ENCODE data around the gene ALPL. TPM values are rescaled to one million over a fixed set of nuclear protein-coding genes. Genes with fewer than 3 reads are reported as not detected.
A peak's percentile ranks its signal among the peaks of the same experiment; 100 is the strongest.
"Not testable (repeated sequence)": the region's sequence is repeated elsewhere in the genome, so short reads cannot be mapped to it uniquely, and the experiment has no call there.

Gene ALPL
- total RNA-seq, 1 donor from 2014 or later, result 4.9 TPM

DNA sequence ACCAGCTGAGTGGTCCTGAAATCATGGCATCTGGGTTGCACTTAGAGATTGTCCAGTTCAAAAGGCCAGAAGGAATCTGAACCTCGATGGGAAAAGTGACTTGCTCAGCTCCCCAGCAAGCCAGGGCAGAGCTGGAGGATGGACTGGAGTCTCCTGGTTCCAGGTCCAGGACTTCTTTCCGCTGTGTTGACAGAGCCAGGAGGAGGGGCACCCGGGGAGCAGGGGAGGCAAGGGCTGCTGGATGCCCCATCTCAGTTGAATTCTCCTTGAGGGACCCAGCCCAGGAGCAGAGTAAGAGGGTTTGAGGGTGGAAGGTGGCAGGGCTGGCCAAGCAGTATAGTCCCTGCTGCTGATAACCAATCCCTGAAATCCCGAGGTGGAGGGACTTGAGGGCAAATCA lies 2.4 kb upstream of the ALPL start:
- DNase-seq (ENCODE audit: low spot score in 2 of 2) (no peak), FAIRE-seq (no peak)

DNA sequence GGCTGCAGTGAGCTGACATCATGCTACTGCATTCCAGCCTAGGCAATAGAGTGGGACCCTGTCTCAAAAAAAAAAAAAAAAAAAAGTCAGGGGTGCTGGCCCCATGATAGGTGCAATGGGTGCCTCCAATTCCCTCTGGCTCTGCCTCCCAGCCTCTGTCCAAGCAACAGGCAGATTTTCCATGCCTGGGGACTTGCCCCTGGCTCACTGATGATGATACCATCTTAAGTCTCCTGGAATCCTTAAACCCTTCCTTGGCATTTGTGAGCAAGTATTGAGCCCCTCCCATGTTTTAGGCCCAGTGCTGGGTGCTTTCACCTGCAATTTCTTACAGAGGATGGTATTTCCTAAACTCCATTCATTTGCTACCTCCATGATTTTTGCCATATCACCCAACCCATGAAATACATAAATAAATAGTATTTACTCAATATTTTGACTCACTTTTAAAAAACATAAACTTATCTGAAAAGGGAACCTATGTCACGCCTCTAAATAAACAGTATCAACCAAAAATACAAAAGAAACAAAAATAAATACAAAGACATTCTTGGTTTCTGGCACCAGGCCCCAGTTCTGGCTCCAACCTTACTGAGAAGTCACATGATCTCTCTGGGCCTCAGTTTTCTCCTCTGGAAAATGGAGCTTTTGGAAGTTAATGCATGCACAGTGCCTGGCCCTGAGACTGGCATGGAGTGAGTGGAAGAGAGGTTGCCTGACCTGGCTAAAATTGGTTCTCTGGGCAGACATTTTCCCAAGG lies 1.5 kb upstream of the ALPL start:
- DNase-seq (ENCODE audit: low spot score in 2 of 2) (no peak), FAIRE-seq (no peak)

DNA sequence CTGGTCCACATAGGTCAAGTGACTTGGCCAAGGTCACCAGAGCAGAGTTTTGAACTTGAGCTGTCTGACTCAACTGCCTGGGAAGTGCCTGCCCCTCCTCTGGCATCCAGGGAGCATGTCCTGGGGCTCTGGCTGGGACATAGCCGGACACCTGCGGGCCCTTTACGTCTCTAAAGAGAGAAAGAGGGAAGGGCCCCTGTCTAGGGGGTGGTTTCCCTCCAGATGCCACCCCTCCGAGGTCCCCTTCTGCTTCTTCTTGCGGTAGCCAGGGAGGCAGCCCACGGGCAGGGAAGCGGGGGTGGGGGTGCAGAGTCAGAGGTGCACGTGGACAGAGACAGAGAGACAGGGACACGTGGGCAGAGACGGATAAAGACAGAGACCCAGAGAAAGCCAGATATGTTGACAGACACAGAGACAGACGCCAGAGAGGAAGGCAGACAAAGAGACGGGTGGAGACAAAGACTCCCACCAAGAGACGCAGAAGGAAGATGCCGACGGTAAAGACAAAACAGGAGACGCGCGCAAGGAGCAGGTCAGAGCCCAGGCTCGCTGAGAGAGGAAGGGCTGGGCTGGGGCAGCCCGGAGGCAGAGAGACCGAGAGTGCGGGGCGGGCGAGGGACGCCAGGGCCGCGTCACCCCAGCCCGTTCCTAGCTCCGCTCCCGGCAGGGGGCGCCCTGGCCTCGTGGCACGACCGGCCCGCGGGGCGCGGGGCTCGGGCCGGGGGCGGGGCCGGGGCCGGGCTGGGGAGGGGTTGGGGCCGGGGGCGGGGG lies 458 bp upstream of the ALPL start:
- no peak for FAIRE-seq

DNA sequence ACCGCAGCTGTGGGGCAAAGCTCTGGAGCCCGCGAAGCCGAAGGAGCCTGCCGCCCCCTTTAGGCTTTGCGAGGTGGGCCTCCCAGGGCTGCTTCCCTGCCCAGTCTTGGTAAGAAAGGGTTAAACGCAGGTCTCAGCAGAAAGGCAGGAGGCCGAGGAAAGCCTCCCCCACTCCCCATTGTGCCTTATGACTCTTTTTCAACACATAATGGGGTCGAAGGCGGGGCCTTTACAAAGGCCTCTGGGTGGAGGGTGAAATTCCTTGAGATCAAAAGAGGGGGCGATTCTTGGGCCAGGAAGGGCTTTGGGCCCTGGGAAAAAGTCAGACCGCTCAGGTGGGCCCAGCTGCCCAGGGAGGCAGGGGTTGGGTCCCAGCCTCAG lies 880 bp downstream of the ALPL start:
- FAIRE-seq (no peak), DNase-seq (ENCODE audit: low spot score in 2 of 2) (no peak)

More for the DNA sequence above, 458 bp upstream of the ALPL start:
- peak; percentile 83 to 88 for DNase-seq (ENCODE audit: low spot score in 2 of 2)

DNA sequence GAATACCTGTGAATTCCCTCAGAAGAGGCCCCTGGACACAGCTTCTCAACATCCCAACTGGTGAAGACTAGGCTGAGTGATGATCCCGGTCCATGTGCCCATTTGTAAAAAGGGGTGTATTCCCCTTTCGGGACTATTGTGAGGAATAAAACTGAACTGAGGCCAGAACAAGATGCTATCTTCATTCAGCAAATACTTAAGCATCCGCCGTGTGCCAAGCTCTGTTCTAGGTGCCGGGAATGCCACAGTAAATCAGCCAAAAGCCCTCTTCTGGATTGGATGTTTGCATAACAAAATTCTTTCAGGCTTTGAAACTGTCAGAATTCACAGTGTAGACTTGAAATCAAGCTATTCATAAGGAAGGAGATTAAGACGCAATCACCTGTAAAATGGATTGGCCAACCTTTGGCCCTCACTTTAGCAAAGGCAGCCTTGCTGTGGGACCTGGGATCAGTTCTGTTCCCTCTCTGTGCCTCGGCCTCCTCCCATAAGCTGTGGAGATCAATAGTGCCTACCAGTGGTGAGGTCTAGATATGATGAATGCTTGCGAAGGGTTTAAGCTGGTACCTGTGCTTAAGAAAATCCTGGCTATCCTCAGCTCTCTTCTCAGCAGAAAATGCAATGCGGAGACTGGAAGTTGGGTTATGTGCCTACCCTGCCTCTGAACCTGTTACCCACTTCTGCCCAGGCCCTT lies 1.8 kb downstream of the ALPL start:
- no peak for DNase-seq (ENCODE audit: low spot score in 2 of 2)
- no peak for FAIRE-seq

DNA sequence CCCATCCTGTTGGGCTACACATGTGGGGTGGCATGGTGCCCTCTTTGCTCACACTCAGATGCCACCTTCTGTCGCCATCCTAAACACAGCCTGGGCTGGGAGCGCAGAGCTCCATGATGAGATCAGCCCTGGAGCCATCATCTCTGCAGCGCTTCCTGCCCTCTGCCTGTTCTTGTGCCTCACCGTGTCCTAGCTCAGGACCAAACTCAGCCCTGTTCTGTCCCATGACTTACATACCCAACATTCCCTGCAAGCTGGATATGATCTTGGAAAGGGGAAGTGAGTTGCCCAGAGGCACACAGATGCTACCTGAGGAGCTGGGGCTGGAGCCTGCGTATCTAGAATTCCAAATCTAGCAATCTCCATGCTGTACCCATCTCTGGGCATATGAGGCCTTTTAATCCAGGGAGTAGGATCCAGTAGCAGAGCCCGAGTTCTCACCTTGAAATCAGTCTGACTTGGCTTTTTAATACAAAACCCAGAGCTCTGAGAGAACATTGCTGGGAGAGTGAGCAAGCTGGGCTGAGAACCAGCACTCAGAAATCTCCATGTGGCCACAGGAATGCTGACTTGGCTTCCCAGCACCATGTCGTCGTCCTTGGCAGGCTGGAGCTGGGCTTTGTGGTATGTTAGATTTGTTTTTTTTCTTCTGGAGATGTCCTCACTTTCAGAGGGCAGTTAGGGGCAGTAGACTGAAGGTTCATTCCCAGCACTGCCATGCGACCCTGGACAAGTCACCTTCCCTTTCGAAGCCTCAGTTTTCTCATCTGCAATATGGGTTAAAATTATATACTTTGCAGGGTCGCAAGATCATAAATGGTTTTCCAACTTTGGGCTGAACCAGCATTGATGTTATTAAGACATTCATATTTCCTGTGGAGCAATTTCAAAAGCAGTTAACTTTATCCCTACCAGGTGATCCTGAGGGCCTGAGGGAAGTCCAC lies 2.6 kb downstream of the ALPL start:
- FAIRE-seq (no peak), DNase-seq (ENCODE audit: low spot score in 2 of 2) (no peak)

DNA sequence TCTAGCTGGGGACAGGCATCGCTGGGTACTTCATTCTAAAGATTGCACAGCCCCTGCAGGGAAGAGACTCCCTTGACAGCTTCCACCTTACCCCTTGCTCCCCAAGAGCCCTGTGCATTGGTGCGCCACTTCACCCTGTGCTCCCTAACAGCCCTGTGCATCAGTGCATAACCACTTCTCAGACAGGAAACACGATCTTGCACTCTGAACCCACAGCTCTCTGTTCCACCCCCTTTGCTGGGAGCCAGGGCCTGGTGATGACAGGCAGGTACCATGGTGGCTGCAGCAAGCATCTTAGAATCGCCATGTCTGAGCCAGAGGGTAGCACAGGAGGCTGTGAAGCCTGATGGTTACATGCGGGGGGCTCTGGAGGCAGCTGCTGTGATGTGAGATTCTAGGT lies 5.0 kb downstream of the ALPL start:
- FAIRE-seq (no peak), DNase-seq (ENCODE audit: low spot score in 2 of 2) (no peak)

DNA sequence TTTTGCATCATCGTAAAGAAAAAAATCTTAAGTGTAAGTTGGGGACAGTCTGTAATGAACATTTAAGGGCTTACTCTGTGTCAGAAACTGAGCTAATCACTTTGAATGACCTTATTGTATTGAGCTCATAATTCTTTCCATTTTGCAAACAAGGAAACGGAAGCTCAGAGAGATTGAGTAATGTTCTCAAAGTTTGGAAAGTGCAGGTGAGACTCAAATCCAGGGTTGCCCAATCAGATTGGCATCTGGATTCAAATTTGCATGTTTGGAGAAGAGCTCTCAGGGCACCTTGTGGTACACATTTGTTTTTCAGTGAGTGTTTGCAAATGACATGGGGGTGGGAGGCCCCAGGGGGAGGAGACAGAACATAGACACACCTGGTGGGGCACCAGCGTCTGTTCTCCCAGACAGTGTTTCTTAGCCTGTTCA lies 8.0 kb downstream of the ALPL start:
- FAIRE-seq, result no peak
- DNase-seq (ENCODE audit: low spot score in 2 of 2), result no peak

DNA sequence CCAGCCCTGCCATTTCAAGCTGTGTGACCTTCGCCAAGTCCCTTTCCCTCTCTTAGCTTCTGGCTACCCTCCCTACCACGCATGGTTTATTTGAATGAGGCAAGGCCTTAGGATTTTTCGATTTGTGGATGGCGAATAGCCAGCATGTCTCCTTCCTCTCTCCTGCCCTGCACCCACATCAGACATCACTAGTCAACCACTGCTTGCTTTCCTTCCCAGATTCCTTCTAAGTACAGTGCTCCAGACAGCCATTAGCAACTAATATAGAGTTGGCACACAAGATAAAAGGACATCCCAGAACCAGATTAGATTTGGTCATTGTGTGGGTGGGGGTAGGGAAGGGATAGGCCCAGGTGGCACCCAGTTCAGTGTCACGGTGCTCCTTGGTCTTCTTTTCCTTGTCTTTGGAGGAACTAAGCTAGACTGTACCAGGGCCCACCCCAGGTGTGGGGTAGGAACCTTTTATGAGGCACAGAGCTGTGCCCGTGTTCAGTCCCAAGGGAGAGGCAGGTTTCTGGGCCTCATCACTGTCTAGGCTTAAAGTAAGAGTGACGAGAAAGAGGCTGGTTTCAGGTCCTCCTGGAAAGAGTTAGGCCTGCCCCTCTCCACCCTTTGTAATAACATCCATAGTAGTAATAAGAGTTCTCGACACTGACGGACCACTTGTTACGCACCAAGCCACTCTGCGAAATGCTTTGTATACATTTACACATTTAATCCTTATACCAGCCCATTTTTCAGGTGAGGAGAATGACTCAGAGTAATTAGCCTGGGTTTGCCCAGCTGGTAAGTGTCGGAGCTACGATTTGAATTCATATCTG lies 8.6 kb downstream of the ALPL start:
- no peak for FAIRE-seq
- no peak for DNase-seq (ENCODE audit: low spot score in 2 of 2)

DNA sequence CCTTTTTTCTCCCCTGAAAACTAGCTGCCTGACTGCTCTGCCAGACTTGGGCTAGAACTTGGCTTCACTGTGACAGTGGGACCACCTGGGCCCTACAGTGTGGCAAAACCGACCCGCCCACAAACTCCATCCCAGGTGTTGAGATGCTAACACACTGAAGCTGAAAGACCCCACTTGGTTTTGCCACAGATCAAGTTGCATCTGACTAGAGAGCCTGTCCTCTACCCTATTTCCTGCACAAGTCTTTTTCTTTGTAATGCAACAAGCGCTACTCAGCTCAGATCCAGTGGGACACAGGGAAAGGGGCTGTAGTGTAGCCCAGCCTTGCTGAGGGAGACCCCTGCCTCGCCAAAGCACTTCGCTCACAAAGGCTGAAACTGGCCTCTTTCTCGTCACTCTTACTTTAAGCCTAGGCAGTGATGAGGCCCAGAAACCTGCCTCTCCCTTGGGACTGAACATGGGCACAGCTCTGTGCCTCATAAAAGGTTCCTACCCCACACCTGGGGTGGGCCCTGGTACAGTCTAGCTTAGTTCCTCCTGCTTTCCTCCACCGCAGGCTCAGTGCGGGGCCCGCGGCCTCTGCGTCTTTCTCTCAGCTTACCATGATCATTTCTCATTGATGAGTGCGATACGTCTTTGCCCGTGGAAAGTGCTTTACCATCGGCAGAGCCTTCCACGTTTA lies 9.7 kb downstream of the ALPL start:
- FAIRE-seq (no peak), DNase-seq (ENCODE audit: low spot score in 2 of 2) (no peak)

DNA sequence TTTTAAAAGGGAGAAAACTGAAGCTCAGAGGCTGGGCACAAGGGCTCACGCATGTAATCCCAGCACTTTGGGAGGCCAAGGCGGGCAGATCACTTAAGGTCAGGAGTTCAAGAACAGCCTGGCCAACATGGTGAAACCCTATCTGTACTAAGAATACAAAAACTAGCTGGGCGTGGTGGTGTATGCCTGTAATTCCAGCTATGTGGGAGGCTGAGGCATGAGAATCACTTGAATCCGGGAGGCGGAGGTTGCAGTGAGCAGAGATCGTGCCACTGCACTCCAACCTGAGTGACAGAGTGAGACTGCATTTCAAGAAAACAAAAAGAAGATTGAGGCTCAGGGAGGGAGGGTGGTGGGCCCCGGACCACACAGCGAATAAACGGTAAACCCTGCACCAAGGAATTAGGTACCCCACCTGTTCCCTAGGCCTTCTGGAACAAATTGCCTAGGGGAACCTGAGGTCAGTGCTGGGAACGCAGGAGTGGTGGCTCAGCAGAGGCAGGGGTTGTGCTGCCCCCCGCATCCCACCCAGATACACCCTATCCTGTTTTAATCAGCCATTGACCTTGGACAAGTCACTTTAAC lies 10.4 kb downstream of the ALPL start:
- FAIRE-seq, result not testable (repeated sequence)

DNA sequence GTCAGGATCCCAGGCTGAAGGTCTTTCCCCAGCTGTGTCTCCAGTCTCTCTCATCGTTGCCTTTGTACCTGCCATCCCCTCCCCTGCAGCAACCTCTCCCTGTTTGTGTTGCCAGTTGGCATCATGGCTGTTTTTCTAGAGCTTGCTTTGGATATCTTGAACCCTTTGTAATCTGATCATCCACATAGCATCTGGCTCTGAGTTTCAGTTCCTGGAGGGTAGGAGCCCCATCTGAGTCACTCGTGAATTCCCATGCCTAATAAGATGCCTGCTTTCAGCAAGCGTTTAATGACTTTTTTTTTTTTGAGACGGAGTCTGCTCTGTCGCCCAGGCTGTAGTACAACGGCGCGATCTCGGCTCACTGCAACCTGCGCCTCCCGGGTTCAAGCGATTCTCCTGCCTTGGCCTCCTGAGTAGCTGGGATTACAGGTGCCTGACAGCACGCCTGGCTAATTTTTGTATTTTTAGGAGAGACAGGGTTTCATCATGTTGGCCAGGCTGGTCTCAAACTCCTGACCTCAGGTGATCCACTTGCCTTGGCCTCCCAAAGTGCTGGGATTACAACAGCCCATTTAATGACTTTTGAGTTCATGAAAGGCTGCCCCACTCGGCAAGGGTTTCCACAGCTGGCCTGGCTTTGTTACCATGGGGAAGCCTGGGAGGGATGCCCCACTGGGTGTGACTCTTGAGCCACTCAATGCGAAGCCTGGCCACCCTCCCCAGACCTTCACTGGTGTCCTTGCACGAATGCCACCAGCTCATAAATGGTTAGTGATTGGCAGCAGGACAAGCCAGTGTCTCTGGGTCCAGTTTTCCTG lies 11.9 kb downstream of the ALPL start:
- FAIRE-seq (no peak), DNase-seq (ENCODE audit: low spot score in 2 of 2) (no peak)

More for the DNA sequence above, 10.4 kb downstream of the ALPL start:
- not testable (repeated sequence) for DNase-seq (ENCODE audit: low spot score in 2 of 2)

DNA sequence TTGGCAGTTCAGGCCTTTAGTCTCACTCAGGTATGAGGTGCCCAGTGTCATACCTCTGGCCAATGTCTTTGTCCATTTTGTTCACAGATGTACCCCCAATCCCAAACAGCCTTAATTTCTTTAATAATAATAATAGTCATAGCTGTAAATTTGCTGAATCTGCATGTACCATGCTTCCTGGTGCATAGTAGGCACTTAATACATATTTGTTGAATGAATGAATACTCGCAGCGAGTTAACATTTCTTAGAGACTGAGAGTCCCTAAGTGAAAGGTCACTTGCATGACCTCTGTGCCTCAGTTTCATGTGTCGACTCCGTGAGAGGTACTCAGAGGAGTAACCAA lies 12.5 kb downstream of the ALPL start:
- DNase-seq (ENCODE audit: low spot score in 2 of 2) (no peak), FAIRE-seq (no peak)

DNA sequence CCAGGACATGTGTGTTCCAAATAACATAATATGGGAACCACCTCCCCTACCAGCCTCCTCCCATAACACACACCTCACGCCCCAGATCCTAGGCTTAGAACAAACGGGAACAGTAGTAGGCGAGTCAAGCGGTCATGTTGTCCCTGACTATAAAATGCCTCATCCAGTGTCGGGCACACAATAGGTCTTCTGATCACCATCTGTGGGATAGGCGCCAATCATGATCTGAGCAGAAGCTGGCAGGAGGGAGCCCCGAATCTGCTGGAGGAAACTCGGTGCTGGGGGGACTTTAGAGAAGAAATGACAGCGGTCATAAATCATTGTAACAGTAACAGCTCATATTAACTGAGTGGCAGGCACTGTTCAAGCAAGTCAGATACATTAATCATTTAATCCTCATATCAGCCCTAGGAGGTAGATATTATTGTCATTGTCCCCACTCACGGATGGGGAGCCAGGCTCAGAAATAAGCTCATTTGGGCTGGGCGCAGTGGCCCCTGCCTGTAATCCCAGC lies 13.4 kb downstream of the ALPL start:
- DNase-seq (ENCODE audit: low spot score in 2 of 2), result no peak
- FAIRE-seq, result no peak

DNA sequence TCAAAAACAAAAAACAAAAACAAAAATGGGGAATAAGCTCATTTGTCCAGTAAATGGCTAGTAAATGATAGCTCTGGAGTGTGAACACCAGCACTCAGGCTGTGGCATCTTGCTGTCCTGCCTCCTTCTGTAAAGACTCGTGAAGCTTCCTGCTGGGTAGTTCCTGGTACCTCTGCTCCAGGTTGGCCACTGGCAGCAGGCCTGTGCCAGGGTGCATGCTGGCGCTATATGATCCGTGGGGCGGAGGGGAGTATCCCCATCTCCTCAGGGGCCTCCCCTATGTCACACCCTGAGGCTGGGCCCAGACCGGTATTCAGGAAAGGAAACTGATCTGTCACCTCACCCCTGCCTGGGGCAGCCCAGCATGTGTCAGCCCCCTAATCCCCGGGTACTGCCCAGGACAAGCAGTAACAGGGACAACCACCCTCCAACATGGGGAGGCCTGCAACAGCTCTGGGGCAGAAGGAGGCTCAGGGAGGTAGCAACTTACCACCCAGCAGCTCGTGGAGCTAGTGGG lies 14.1 kb downstream of the ALPL start:
- DNase-seq (ENCODE audit: low spot score in 2 of 2), result no peak
- FAIRE-seq, result no peak

DNA sequence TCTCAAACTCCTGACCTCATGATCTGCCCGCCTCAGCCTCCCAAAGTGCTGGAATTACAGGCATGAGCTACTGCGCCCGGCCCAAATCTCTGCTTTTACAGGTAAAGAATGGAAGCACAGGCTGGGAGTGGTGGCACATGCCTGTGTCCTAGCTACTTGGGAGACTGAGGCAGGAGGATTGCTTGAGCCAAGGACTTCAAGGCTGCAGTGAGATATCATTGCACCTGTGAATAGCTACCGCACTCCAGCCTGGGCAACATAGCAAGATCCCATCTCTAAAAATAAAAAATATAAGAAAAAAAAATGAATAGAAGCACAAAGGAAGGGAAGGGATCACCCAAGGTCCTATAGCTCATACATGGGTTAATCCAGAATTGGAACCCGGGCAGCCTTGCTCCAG lies 15.0 kb downstream of the ALPL start:
- no peak for FAIRE-seq
- no peak for DNase-seq (ENCODE audit: low spot score in 2 of 2)

DNA sequence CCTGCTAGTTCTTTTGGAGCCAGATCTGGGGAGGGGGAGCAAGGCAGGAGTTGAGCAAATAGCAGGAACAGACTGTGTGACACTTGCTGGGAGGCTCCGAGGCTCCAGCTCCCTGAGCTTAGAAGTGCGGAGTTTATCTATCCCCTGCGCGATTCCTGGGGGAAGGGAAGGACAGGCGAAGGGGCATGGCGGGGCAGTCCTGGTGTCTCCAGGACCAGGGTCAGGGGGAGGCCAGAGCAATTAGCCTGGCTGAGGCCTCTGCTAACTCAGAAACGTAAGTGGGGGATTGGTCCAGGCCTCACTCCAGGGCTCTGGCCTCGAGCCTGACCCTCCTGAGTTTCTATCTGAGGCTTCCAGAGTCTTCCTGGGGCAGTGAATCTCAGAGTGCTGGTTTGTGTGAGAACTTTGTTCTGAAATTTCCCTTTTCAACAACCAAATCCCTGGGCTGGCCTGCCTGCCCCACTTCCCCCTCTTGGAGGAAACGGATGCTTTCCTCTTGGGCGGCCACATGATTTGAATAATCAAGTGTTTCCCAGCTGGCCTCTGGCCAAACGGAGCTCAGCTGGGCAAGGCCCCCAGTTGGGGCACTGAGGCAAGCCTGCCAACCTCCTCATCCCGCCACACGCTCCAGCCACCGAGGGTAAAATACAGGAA lies 15.6 kb downstream of the ALPL start:
- no peak for FAIRE-seq
- DNase-seq (ENCODE audit: low spot score in 2 of 2), result no peak
